ENCODE measurements around the gene DCXR. TPM values are rescaled to one million over a fixed set of nuclear protein-coding genes. Genes with fewer than 3 reads are reported as not detected.

Gene DCXR
- total RNA-seq, 2 donors from 2014 or later: 114 to 125 TPM

- DNase-seq: no peak
- no peaks in the 10 kb centered on the region for H3K36me3 Mint-ChIP-seq (ENCODE audit: insufficient read depth in 2 of 2)
Measured at GRCh38 chr17:82001571-82002056, 35.9 kb downstream of the DCXR start.

GRCh38 chr17:82000803-82001570 is 36.5 kb downstream of the DCXR start:
- Mint-ChIP-seq H3K9me3 (no peaks in the 10 kb centered on the region), H3K4me3 (no peak overlapping the region), H3K4me1 (ENCODE audit: low read depth) (no peaks in the 10 kb centered on the region), H3K27ac (no peak overlapping the region), H3K27me3 (ENCODE audit: low read depth) (no peaks in the 10 kb centered on the region), H3K36me3 (ENCODE audit: insufficient read depth in 2 of 2) (peaks cover 0 to 1% of the 10 kb centered on the region in 2 donors)
- ATAC-seq (replicated peaks in 1 of 2) (no peak), DNase-seq (no peak)

More at GRCh38 chr17:82001571-82002056, 35.9 kb downstream of the DCXR start:
- ATAC-seq (replicated peaks in 1 of 2): no peak
- H3K27me3 Mint-ChIP-seq (ENCODE audit: low read depth): no peaks in the 10 kb centered on the region
- no peaks in the 10 kb centered on the region for H3K4me1 Mint-ChIP-seq (ENCODE audit: low read depth)
- no peak overlapping the region for H3K4me3 Mint-ChIP-seq
- no peaks in the 10 kb centered on the region for H3K9me3 Mint-ChIP-seq
- H3K27ac Mint-ChIP-seq: no peak overlapping the region

- H3K36me3 Mint-ChIP-seq (ENCODE audit: insufficient read depth in 2 of 2): peaks cover 0 to 1% of the 10 kb centered on the region in 2 donors
- H3K27ac Mint-ChIP-seq: no peak overlapping the region
- no peak for ATAC-seq (replicated peaks in 1 of 2)
- H3K9me3 Mint-ChIP-seq: no peaks in the 10 kb centered on the region
- H3K27me3 Mint-ChIP-seq (ENCODE audit: low read depth): no peaks in the 10 kb centered on the region
- no peak for DNase-seq
- no peaks in the 10 kb centered on the region for H3K4me1 Mint-ChIP-seq (ENCODE audit: low read depth)
- no peak overlapping the region for H3K4me3 Mint-ChIP-seq
Measured at GRCh38 chr17:81999976-82000802, 37.3 kb downstream of the DCXR start.

DNA sequence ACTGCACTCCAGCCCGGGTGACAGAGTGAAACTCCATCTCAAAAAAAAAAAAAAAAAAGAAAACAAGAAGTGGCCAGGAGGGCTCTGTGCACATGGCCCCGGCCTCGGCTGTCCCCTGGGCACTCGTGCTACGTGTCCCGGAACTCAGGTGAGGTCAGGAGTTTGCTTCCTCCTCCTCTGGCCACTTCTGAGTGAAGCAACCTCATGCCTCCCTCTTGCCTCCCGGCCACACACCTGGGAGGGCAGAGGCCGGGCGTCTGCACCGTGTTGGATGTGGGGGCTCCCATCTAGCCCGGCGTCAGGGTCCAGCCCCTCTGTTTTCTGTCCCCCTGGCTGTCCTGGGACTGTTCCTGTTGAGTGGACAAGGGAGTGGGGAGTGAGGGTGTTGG is 37.9 kb downstream of the DCXR start:
- H3K4me3 Mint-ChIP-seq: no peak overlapping the region
- no peak for DNase-seq
- no peaks in the 10 kb centered on the region for H3K27me3 Mint-ChIP-seq (ENCODE audit: low read depth)
- no peak overlapping the region for H3K27ac Mint-ChIP-seq
- peaks cover 0 to 1% of the 10 kb centered on the region in 2 donors for H3K36me3 Mint-ChIP-seq (ENCODE audit: insufficient read depth in 2 of 2)
- no peaks in the 10 kb centered on the region for H3K4me1 Mint-ChIP-seq (ENCODE audit: low read depth)
- no peaks in the 10 kb centered on the region for H3K9me3 Mint-ChIP-seq
- ATAC-seq (replicated peaks in 1 of 2): no peak

DNA sequence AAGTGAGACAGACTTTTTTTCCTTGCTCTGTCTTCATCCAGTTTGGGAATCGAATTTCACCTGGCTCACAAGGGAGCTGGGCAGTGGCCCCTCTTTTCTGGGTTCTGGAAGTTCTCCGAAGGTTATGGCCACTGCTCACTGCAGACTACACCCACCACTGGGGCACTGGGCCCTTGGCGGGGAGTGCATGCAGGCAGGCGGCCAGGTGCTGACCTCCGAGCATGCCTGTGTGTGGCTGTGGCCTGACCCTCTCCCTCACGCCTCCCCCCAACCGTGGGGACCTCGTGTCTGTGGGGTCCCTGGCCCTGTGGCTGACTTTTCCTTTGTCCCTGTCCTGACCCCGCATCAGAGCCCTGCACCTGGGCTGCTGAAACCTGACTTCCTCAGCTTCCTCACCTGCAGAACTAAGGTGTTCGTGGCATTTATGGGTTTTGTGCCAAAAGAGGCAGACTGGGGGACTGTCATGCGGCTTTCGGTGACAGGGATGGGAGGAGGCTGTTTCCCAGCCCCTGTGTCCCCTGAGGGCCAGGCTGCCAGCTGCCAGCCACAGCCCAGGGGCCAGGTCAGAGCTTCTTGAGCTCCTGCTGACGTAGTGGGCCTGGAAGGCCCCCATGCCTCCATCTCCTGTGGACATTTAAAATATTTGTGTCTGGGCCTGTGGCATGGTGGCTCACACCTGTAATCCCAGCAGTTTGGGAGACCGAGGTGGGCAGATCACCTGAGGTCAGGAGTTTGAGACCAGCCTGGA is 38.6 kb downstream of the DCXR start:
- H3K9me3 Mint-ChIP-seq: no peaks in the 10 kb centered on the region
- no peak for ATAC-seq (replicated peaks in 1 of 2)
- H3K4me3 Mint-ChIP-seq: no peak overlapping the region
- no peak for DNase-seq
- no peaks in the 10 kb centered on the region for H3K4me1 Mint-ChIP-seq (ENCODE audit: low read depth)
- H3K27me3 Mint-ChIP-seq (ENCODE audit: low read depth): no peaks in the 10 kb centered on the region
- peaks cover 0 to 1% of the 10 kb centered on the region in 2 donors for H3K36me3 Mint-ChIP-seq (ENCODE audit: insufficient read depth in 2 of 2)
- H3K27ac Mint-ChIP-seq: no peak overlapping the region

- ATAC-seq (replicated peaks in 1 of 2): no peak
- Mint-ChIP-seq H3K4me3 (no peak overlapping the region), H3K27me3 (ENCODE audit: low read depth) (no peaks in the 10 kb centered on the region), H3K9me3 (no peaks in the 10 kb centered on the region), H3K27ac (no peak overlapping the region), H3K4me1 (ENCODE audit: low read depth) (no peaks in the 10 kb centered on the region), H3K36me3 (ENCODE audit: insufficient read depth in 2 of 2) (peaks cover 0 to 1% of the 10 kb centered on the region in 2 donors)
- no peak for DNase-seq
Measured at GRCh38 chr17:81998212-81998611, 39.3 kb downstream of the DCXR start.

DNA sequence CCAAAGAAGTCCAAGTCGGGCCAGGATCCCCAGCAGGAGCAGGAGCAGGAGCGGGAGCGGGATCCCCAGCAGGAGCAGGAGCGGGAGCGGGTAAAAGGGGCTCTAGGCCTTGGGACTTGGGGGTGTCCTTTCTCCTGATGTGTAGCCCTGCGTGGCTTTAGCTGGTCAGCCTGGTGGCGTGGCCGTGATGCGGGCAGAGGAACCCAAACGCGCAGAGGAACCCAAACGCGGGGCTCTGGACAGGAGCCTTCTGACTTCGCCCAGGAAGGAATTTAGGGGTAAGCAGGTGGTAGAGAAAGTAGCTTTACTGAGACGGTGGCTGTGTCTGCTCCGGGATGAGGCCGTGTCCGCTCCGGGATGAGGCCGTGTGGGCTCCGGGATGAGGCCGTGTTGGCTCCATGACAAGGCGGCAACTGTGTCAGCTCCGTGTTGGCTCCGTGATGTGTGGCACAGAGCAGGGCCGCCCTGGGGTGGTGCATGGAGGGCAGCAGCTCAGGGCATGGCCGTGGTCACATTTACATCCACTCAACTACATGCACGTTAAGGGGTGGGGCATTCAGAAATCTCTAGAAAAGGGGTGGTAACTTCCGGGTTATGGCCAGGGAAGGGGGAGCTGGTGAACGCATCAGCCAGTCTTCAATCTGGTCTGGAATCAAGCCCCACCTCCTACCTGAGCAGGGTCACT is 40.6 kb downstream of the DCXR start:
- Mint-ChIP-seq H3K4me3 (no peak overlapping the region), H3K27ac (no peak overlapping the region), H3K4me1 (ENCODE audit: low read depth) (no peaks in the 10 kb centered on the region), H3K27me3 (ENCODE audit: low read depth) (no peaks in the 10 kb centered on the region), H3K36me3 (ENCODE audit: insufficient read depth in 2 of 2) (peaks cover 0 to 1% of the 10 kb centered on the region in 2 donors), H3K9me3 (no peaks in the 10 kb centered on the region)
- DNase-seq (no peak), ATAC-seq (replicated peaks in 1 of 2) (no peak)

- no peaks in the 10 kb centered on the region for H3K27me3 Mint-ChIP-seq (ENCODE audit: low read depth)
- no peak overlapping the region for H3K4me3 Mint-ChIP-seq
- peaks cover 0 to 1% of the 10 kb centered on the region in 2 donors for H3K36me3 Mint-ChIP-seq (ENCODE audit: insufficient read depth in 2 of 2)
- no peak for ATAC-seq (replicated peaks in 1 of 2)
- no peaks in the 10 kb centered on the region for H3K4me1 Mint-ChIP-seq (ENCODE audit: low read depth)
- no peak overlapping the region for H3K27ac Mint-ChIP-seq
- no peaks in the 10 kb centered on the region for H3K9me3 Mint-ChIP-seq
- DNase-seq: no peak
Measured at GRCh38 chr17:81996232-81996756, 41.2 kb downstream of the DCXR start.

- Mint-ChIP-seq H3K27me3 (ENCODE audit: low read depth) (no peaks in the 10 kb centered on the region), H3K4me1 (ENCODE audit: low read depth) (no peaks in the 10 kb centered on the region), H3K9me3 (no peaks in the 10 kb centered on the region), H3K36me3 (ENCODE audit: insufficient read depth in 2 of 2) (peaks cover 0 to 1% of the 10 kb centered on the region in 2 donors), H3K27ac (no peak overlapping the region), H3K4me3 (no peak overlapping the region)
- DNase-seq (no peak), ATAC-seq (replicated peaks in 1 of 2) (peak in 1 of 2 donors; percentile 20)
Measured at GRCh38 chr17:81995463-81996231, 41.9 kb downstream of the DCXR start.

DNA sequence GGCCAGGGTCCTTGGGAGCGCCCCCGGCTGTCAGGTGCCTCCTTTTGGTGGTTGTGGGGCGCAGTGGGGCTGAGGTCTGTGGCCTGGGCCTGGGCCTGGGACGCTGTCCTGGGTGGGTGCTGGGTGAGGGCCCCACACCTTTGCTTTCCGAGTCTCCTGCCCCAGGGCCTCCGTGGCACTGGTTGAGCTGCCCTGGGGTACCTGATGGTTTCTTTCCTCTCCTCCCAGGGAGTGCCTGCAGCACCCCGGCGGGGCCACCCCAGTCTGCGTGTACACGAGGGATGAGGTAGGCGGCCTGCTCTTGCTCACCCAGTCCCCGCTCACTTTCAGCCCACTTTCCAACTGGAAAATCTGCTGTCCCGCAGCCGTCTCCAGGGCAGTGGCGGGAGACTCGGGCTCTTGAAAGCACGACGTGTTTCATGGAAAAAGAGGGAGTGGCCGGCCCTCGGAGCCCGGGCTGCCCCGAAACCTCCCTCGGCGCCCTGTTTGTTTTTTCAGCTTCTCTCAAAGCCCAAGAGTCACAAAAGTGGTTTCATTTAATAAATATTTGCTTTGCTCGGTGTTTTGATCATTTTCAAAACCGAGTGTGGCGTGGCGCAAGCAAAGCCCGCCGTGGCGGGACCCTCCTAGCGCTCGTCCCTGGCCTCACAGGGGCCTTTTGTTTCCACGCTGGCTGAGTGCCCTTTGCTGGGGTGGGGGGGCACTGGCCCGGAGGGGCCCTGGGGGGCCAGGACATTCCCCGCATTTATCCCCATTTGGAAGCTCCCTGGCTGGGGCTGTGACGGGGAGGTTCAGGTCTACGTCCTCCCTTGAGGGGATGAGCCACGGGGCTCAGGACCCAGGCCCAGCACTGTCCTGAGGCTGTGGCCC is 42.7 kb downstream of the DCXR start:
- H3K4me1 Mint-ChIP-seq (ENCODE audit: low read depth): no peaks in the 10 kb centered on the region
- ATAC-seq (replicated peaks in 1 of 2) (no peak), DNase-seq (no peak)
- no peak overlapping the region for H3K27ac Mint-ChIP-seq
- no peaks in the 10 kb centered on the region for H3K27me3 Mint-ChIP-seq (ENCODE audit: low read depth)
- H3K36me3 Mint-ChIP-seq (ENCODE audit: insufficient read depth in 2 of 2): peaks cover 0 to 1% of the 10 kb centered on the region in 2 donors
- no peak overlapping the region for H3K4me3 Mint-ChIP-seq
- H3K9me3 Mint-ChIP-seq: no peaks in the 10 kb centered on the region

Data from activated T-cell treated with anti-CD3 and anti-CD28 coated beads, Interleukin-2, amount 50 U/mL, for 72 hours (primary cell).